BLaER1 treated with 17β-estradiol and CSF1 and Interleukin-3, amounts not matched to agents 10 nM and 100 nM (cell line): ENCODE measurements around the gene ZNF862.

Experiments
- H3K27ac ChIP-seq, 11 experiments: shearing (Covaris generic); formaldehyde crosslinking; 2 replicates each; pipeline ENCODE4 v1.8.1; 2022
- H3K27me3 ChIP-seq, 11 experiments: shearing (Covaris generic); formaldehyde crosslinking; 2 replicates each; pipeline ENCODE4 v1.8.1; 2022
- H3K36me3 ChIP-seq, 11 experiments: shearing (Covaris generic); formaldehyde crosslinking; 2 replicates each; pipeline ENCODE4 v1.8.1; 2022
- H3K4me1 ChIP-seq, 10 experiments: shearing (Covaris generic); formaldehyde crosslinking; 2 replicates each; pipeline ENCODE4 v1.8.1; 2022
- H3K4me2 ChIP-seq, 11 experiments: shearing (Covaris generic); formaldehyde crosslinking; 2 replicates each; pipeline ENCODE4 v1.8.1; 2022
- H3K4me3 ChIP-seq, 10 experiments: shearing (Covaris generic); formaldehyde crosslinking; 2 replicates each; pipeline ENCODE4 v1.8.1; 2022
- H3K9ac ChIP-seq, 11 experiments: shearing (Covaris generic); formaldehyde crosslinking; 2 replicates each; pipeline ENCODE4 v1.8.1; 2022
- H3K9me3 ChIP-seq, 11 experiments: shearing (Covaris generic); formaldehyde crosslinking; replicated peaks in 1 of 11; 2 replicates each; pipeline ENCODE4 v1.8.1; 2022
- H4K20me1 ChIP-seq, 11 experiments: shearing (Covaris generic); formaldehyde crosslinking; 2 replicates each; pipeline ENCODE4 v1.8.1; 2022
- Cebpa-rat ChIP-seq, 11 experiments: shearing (Covaris generic); IDR thresholded peaks; 2 replicates each; pipeline ENCODE4 v1.8.1; 2022

Gene ZNF862

DNA sequence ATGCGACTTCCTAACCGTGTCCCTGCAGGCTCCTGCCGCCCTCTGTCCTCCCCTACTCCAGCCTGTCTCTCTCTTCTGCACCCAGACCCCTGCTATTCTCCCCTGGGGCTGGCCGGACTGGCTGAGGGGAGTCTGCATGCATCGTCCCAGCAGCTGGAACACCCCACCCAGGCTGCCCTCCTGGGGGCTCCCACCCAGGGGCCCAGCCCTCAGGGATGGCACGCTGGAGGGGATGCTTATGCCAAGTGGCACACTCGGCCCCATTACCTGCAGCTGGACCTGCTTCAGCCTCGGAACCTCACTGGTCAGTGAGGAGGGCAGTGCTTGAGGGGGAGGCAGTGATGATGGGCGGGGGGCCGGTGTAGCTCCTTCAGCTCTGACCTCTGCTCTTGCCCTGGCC, 43.0 kb upstream of the ZNF862 start:
- Histone ChIP-seq H3K27ac (no peak overlapping the region), H3K9ac (no peak overlapping the region), H4K20me1 (peaks cover 0 to 41% (median 0%) of the 10 kb centered on the region in 11 experiments; a peak in 5 of 22 replicates), H3K9me3 (no peaks in the 10 kb centered on the region), H3K36me3 (no peaks in the 10 kb centered on the region), H3K27me3 (no peaks in the 10 kb centered on the region; a peak in 2 of 22 replicates), H3K4me2 (no peak overlapping the region), H3K4me3 (no peak overlapping the region), H3K4me1 (peaks cover 0 to 32% (median 18%) of the 10 kb centered on the region in 10 experiments; a peak in 15 of 20 replicates)
- no peak for TF ChIP-seq Cebpa-rat (IDR thresholded peaks at IDR 0.05)

- no peak overlapping the region for H3K9ac ChIP-seq
- peak overlapping the region in 2 of 11 experiments; percentile 28 to 41; a peak in 1 of 22 replicates for H3K4me2 ChIP-seq
- no peak overlapping the region for H3K4me3 ChIP-seq
- H4K20me1 ChIP-seq = peaks cover 0 to 35% (median 0%) of the 10 kb centered on the region in 11 experiments; a peak in 5 of 22 replicates
- peaks cover 0 to 32% (median 18%) of the 10 kb centered on the region in 10 experiments; a peak in 15 of 20 replicates for H3K4me1 ChIP-seq
- no peaks in the 10 kb centered on the region for H3K27me3 ChIP-seq
- no peak for TF ChIP-seq Cebpa-rat (IDR thresholded peaks at IDR 0.05)
- no peaks in the 10 kb centered on the region for H3K36me3 ChIP-seq
- no peaks in the 10 kb centered on the region for H3K9me3 ChIP-seq
- H3K27ac ChIP-seq = no peak overlapping the region
Measured at GRCh38 chr7:149796287-149796860, 41.8 kb upstream of the ZNF862 start.

GRCh38 chr7:149797771-149798170, 40.4 kb upstream of the ZNF862 start:
- Histone ChIP-seq H3K36me3 (no peaks in the 10 kb centered on the region), H3K4me2 (peak overlapping the region in 9 of 11 experiments; percentile 12 to 59 (median 44); a peak in 16 of 22 replicates), H3K9ac (no peak overlapping the region; a peak in 1 of 22 replicates), H3K4me3 (no peak overlapping the region), H3K27me3 (no peaks in the 10 kb centered on the region), H3K4me1 (peaks cover 0 to 32% (median 18%) of the 10 kb centered on the region in 10 experiments; a peak in 15 of 20 replicates), H4K20me1 (peaks cover 0 to 30% (median 0%) of the 10 kb centered on the region in 11 experiments; a peak in 4 of 22 replicates), H3K27ac (no peak overlapping the region), H3K9me3 (no peaks in the 10 kb centered on the region)
- no peak for TF ChIP-seq Cebpa-rat (IDR thresholded peaks at IDR 0.05)

GRCh38 chr7:149799397-149800168, 38.6 kb upstream of the ZNF862 start:
- Histone ChIP-seq H3K36me3 (no peaks in the 10 kb centered on the region), H4K20me1 (peaks cover 0 to 18% (median 0%) of the 10 kb centered on the region in 11 experiments; a peak in 4 of 22 replicates), H3K9ac (no peak overlapping the region), H3K4me3 (no peak overlapping the region), H3K4me2 (no peak overlapping the region), H3K9me3 (no peaks in the 10 kb centered on the region), H3K27ac (no peak overlapping the region), H3K27me3 (no peaks in the 10 kb centered on the region), H3K4me1 (peaks cover 0 to 32% (median 18%) of the 10 kb centered on the region in 10 experiments; a peak in 15 of 20 replicates)
- no peak for TF ChIP-seq Cebpa-rat (IDR thresholded peaks at IDR 0.05)

DNA sequence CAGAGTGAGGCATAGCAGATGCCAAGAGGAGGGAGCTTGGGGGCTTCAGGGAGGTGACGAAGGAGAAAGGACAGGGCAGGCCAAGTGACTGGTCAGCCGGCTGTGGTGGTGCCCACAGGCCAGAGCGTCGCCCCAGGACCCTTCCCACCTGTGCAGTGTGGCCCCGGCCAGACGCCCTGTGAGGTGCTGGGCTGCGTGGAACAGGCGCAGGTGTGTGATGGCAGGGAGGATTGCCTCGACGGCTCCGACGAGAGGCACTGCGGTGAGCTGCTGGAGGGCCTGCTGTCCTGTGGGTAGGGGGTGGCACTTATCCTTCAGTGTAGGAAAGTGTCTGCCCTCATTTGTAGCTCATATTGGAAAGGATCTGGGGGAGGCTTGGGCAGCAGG, 38.0 kb upstream of the ZNF862 start:
- H3K9me3 ChIP-seq = no peaks in the 10 kb centered on the region
- H3K27me3 ChIP-seq = no peaks in the 10 kb centered on the region
- H3K27ac ChIP-seq = no peak overlapping the region
- no peak overlapping the region for H3K4me3 ChIP-seq
- H3K9ac ChIP-seq = no peak overlapping the region
- H4K20me1 ChIP-seq = peaks cover 0 to 13% (median 0%) of the 10 kb centered on the region in 11 experiments; a peak in 4 of 22 replicates
- TF ChIP-seq Cebpa-rat (IDR thresholded peaks at IDR 0.05) = no peak
- H3K36me3 ChIP-seq = no peaks in the 10 kb centered on the region
- no peak overlapping the region for H3K4me2 ChIP-seq
- peaks cover 0 to 32% (median 18%) of the 10 kb centered on the region in 10 experiments; a peak in 15 of 20 replicates for H3K4me1 ChIP-seq

DNA sequence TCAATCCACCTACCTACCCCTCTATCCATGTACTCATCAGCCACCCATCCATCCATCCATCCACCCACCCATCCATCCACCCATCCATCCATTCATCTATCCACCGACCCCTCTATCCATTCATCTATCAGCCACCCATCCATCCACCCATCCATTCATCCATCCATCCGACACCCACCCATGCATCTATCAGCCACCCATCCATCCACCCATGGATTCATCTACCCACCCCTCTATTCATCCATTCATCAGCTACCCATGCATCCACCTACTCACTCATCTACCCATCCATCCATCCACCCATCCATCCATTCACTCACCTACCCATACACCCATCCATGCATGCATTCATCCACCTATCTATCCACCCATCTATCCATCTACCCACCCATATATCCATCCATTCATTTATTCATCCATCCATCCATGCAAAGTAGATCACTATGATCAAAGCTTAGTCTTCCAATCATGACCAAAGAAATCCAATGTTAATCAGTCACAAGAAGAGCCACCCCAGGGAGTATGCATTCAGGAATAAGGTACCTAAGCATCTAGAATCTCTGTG, 37.1 kb upstream of the ZNF862 start:
- Histone ChIP-seq H3K36me3 (no peaks in the 10 kb centered on the region), H3K4me2 (no peak overlapping the region), H3K27me3 (no peaks in the 10 kb centered on the region), H3K4me3 (no peak overlapping the region), H3K27ac (no peak overlapping the region), H3K9me3 (no peaks in the 10 kb centered on the region), H3K9ac (no peak overlapping the region), H4K20me1 (peaks cover 0 to 13% (median 0%) of the 10 kb centered on the region in 11 experiments; a peak in 4 of 22 replicates), H3K4me1 (peaks cover 0 to 38% (median 22%) of the 10 kb centered on the region in 10 experiments; a peak in 15 of 20 replicates)
- no peak for TF ChIP-seq Cebpa-rat (IDR thresholded peaks at IDR 0.05)

GRCh38 chr7:149801816-149802215, 36.4 kb upstream of the ZNF862 start:
- no peak overlapping the region for H3K27ac ChIP-seq
- peaks cover 0 to 21% (median 0%) of the 10 kb centered on the region in 11 experiments; a peak in 4 of 22 replicates for H4K20me1 ChIP-seq
- H3K4me3 ChIP-seq = no peak overlapping the region
- TF ChIP-seq Cebpa-rat (IDR thresholded peaks at IDR 0.05) = no peak
- H3K4me1 ChIP-seq = peaks cover 0 to 41% (median 30%) of the 10 kb centered on the region in 10 experiments; a peak in 15 of 20 replicates
- H3K9me3 ChIP-seq = no peaks in the 10 kb centered on the region
- H3K36me3 ChIP-seq = no peaks in the 10 kb centered on the region
- H3K9ac ChIP-seq = no peak overlapping the region
- no peak overlapping the region for H3K4me2 ChIP-seq
- no peaks in the 10 kb centered on the region for H3K27me3 ChIP-seq

GRCh38 chr7:149802966-149803365, 35.2 kb upstream of the ZNF862 start:
- Histone ChIP-seq H3K4me2 (no peak overlapping the region), H3K27ac (no peak overlapping the region), H3K9ac (no peak overlapping the region)

GRCh38 chr7:149803551-149804074, 34.6 kb upstream of the ZNF862 start:
- Histone ChIP-seq H3K27ac (no peak overlapping the region), H3K27me3 (no peaks in the 10 kb centered on the region), H3K9ac (no peak overlapping the region), H3K4me2 (no peak overlapping the region), H3K4me3 (no peak overlapping the region), H4K20me1 (peaks cover 0 to 14% (median 0%) of the 10 kb centered on the region in 11 experiments; a peak in 1 of 22 replicates), H3K9me3 (no peaks in the 10 kb centered on the region), H3K4me1 (peaks cover 0 to 31% (median 15%) of the 10 kb centered on the region in 10 experiments; a peak in 15 of 20 replicates), H3K36me3 (no peaks in the 10 kb centered on the region)
- no peak for TF ChIP-seq Cebpa-rat (IDR thresholded peaks at IDR 0.05)

More at GRCh38 chr7:149802966-149803365, 35.2 kb upstream of the ZNF862 start:
- peaks cover 0 to 37% (median 22%) of the 10 kb centered on the region in 10 experiments; a peak in 15 of 20 replicates for H3K4me1 ChIP-seq
- peaks cover 0 to 19% (median 0%) of the 10 kb centered on the region in 11 experiments; a peak in 4 of 22 replicates for H4K20me1 ChIP-seq
- TF ChIP-seq Cebpa-rat (IDR thresholded peaks at IDR 0.05) = no peak
- H3K9me3 ChIP-seq = no peaks in the 10 kb centered on the region
- no peak overlapping the region for H3K4me3 ChIP-seq
- H3K36me3 ChIP-seq = no peaks in the 10 kb centered on the region
- H3K27me3 ChIP-seq = no peaks in the 10 kb centered on the region
